Progenitor cell of endocrine pancreas (in vitro differentiated cells): ENCODE data around the gene CENPA. TPM values are rescaled to one million over a fixed set of nuclear protein-coding genes. Genes with fewer than 3 reads are reported as not detected.

Experiments used
- DNase-seq: peaks from one replicate; pipeline ENCODE4 v3.0.0; 2021; ENCODE audit warnings: low spot score; ENCODE audit not compliant: unreplicated experiment
- H3K27ac Mint-ChIP-seq: 2 replicates; pipeline ENCODE4 v1.8.0; 2021; ENCODE audit warnings: mild to moderate bottlenecking, moderate library complexity, mixed read lengths
- H3K27me3 Mint-ChIP-seq: 2 replicates; pipeline ENCODE4 v1.8.0; 2021; ENCODE audit warnings: mixed read lengths
- H3K36me3 Mint-ChIP-seq: 2 replicates; pipeline ENCODE4 v1.8.0; 2022; ENCODE audit warnings: mixed read lengths; ENCODE audit not compliant: insufficient read depth
- H3K4me1 Mint-ChIP-seq: 2 replicates; pipeline ENCODE4 v1.8.0; 2021; ENCODE audit warnings: low read depth, mixed read lengths
- H3K4me3 Mint-ChIP-seq: 2 replicates; pipeline ENCODE4 v1.8.0; 2021; ENCODE audit warnings: low read depth, mild to moderate bottlenecking, moderate library complexity, mixed read lengths
- H3K9me3 Mint-ChIP-seq: 2 replicates; pipeline ENCODE4 v1.8.0; 2021; ENCODE audit warnings: low read depth, mixed read lengths
- CTCF ChIP-seq: fragments of 200-600 bp; sonication (generic); IDR thresholded peaks from one replicate; pipeline ENCODE4 v1.5.0; 2021; ENCODE audit warnings: antibody characterized with exemption, mild to moderate bottlenecking; ENCODE audit not compliant: unreplicated experiment
- long read RNA-seq: library from polyadenylated mRNA; unstranded; transcript quantifications from one replicate; pipeline ENCODE4 v2.0.0, GENCODE V29; 2020
- total RNA-seq: library from RNA; stranded (reverse); gene quantifications from 2 replicates; pipeline ENCODE4 v1.2.1, GENCODE V29; 2021

CENPA gene
- 10.5 and 10.7 TPM in 2 replicates for total RNA-seq
- long read RNA-seq, partial matches to known transcripts: 0 of 2 reads
- long read RNA-seq, other reads (novel, unspliced or antisense): 2 of 2 reads

DNA sequence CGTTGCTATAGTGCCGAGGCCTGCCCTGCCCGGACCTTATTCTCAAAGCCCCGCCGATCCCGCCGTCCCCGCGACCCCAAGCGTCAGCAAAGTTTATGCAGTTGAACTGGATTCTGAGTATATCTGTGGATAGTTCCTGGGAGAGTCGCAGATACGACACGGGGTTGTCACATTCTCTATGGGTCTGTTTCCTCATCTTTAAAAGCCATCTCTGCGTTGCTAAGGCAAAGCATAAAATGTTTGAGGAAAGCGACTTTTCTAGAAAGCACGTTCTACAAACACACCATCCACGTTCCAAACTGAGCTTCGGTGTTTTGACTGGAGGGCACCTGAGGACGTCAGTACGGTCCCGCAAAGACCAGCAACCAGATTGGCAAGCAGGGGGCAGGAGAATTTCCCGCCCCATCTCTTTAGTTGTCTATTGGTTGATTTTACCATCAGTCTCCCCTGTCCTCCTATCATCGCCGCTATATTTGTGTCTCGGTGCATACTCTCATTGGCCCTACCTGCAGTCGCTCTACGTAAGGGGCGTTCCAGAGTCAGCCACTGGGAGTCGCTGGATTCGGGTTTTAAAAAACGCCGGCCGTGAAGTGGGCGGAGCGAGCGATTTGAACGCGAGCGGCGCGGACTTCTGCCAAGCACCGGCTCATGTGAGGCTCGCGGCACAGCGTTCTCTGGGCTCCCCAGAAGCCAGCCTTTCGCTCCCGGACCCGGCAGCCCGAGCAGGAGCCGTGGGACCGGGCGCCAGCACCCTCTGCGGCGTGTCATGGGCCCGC lies at the start of gene CENPA:
Gene CENPA (plus strand): TSS at position 626 of the 776 bp plus-strand sequence. CDS start 141 bp downstream, at position 767.
- peak; percentile 91 for DNase-seq
- peak; percentile 25 for TF ChIP-seq CTCF
- Mint-ChIP-seq H3K27me3 (peaks cover 3% of the 10 kb centered on the region), H3K27ac (peak within 1 kb of the TSS; percentile 80), H3K36me3 (peaks cover 13% of the 10 kb centered on the region), H3K4me1 (peaks cover 3% of the 10 kb centered on the region), H3K9me3 (peaks cover under 1% of the 10 kb centered on the region), H3K4me3 (peak within 1 kb of the TSS; percentile 80)

DNA sequence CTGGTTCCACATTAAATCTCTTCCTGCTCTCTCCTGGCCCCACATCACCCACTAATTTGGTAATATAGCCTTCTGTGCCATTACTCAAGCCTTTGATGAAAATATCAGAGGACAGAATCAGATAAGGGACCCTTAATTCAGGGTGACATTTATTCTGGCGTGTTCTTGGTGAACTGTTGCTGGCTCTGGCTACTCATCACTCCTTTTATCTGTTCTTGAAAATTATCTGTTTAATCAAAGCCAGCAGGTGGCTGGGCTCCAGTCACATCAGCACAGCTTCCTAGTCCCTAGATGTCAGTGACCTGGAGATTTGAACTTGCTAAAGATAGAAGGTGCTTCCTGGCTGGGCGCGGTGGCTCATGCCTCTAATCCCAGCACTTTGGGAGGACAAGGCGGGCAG lies 48.6 kb upstream of the CENPA start:
- no peak overlapping the region for H3K27ac Mint-ChIP-seq

DNA sequence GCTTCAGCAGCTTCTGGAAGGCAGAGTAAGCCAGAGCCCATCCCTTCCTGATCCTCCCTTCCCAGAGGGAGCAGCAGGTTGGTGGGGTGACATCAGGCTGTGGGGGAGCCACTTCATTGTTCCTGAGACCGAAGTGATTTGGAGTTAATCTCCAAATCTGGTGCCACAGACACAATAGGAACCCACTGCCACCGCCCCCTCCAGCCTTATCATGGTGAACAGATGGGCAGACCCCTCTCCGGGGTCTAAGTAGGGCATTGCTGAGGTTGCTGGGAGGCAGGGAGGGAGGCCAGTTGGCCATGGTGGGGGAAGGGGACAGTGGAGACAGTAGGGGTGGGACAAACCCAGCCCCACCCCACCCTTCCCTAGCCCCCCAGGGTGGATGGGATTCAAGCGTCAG lies 47.4 kb upstream of the CENPA start:
- H3K27me3 Mint-ChIP-seq: peaks cover 10% of the 10 kb centered on the region
- no peak overlapping the region for H3K27ac Mint-ChIP-seq
- H3K36me3 Mint-ChIP-seq: no peaks in the 10 kb centered on the region
- H3K9me3 Mint-ChIP-seq: no peaks in the 10 kb centered on the region
- no peaks in the 10 kb centered on the region for H3K4me1 Mint-ChIP-seq
- DNase-seq: no peak
- TF ChIP-seq CTCF: no peak
- no peak overlapping the region for H3K4me3 Mint-ChIP-seq

More for the DNA sequence above, 48.6 kb upstream of the CENPA start:
- H3K4me1 Mint-ChIP-seq: no peaks in the 10 kb centered on the region
- DNase-seq: no peak
- no peaks in the 10 kb centered on the region for H3K36me3 Mint-ChIP-seq
- no peaks in the 10 kb centered on the region for H3K9me3 Mint-ChIP-seq
- TF ChIP-seq CTCF: no peak
- peaks cover 16% of the 10 kb centered on the region for H3K27me3 Mint-ChIP-seq
- H3K4me3 Mint-ChIP-seq: no peak overlapping the region

DNA sequence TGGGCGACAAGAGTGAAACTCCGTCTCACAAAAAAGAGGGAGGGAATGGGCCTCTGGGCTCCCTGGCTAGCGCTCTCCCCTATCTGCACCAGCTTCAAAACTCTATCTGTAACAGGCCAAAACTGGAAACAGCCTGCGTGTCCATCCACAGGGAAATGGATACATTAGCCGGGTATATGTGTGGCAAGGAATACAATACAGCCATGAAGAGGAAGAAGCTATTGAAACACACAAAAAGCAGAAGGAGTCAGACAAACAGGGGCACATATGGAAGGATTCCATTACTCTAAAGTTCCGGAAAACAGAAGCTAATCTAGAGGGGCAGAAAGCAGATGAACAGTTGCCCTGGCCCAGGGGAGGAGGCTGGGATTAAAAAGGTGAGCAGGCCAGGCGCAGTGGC lies 46.3 kb upstream of the CENPA start:
- Mint-ChIP-seq H3K9me3 (no peaks in the 10 kb centered on the region), H3K36me3 (no peaks in the 10 kb centered on the region), H3K27ac (no peak overlapping the region), H3K27me3 (peaks cover 8% of the 10 kb centered on the region), H3K4me1 (no peaks in the 10 kb centered on the region), H3K4me3 (no peak overlapping the region)
- DNase-seq: no peak
- TF ChIP-seq CTCF: no peak

GRCh38 chr2:26740346-26740745 lies 45.5 kb upstream of the CENPA start:
- Mint-ChIP-seq H3K4me3 (no peak overlapping the region), H3K27me3 (peaks cover 8% of the 10 kb centered on the region), H3K4me1 (peaks cover 2% of the 10 kb centered on the region), H3K9me3 (no peaks in the 10 kb centered on the region), H3K27ac (no peak overlapping the region), H3K36me3 (no peaks in the 10 kb centered on the region)
- DNase-seq: no peak
- no peak for TF ChIP-seq CTCF
